ENCODE measurements around the gene ABHD16B. TPM values are rescaled to one million over a fixed set of nuclear protein-coding genes. Genes with fewer than 3 reads are reported as not detected.
A peak's percentile ranks its signal among the peaks of the same experiment; 100 is the strongest.

ABHD16B gene
- total and polyA plus RNA-seq, 2 donors (not counting 1 experiment from before 2014, with no cell fraction given): not detected

DNA sequence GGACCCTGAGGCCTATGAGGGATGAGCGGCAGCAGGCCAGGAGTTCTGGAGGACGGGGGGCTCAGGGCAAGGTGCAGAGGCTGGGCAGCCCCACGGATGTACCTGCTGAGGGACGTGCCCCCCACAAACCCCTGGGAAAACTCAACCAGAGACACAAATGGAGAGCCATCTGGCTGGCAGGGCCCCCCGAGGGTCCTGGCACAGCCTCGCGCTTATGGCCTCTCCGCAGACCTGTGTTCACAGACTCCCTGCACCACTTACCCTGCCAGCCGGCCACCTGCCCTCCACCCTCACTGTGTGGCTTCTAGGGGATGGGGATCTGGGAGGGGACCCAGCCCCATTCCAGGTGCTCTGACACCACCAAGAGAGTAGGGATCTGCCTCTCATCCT is 26.8 kb upstream of the ABHD16B start:
- TF ChIP-seq EZH2 (IDR thresholded peaks at IDR 0.05; ENCODE audit: borderline replicate concordance, insufficient read depth, low read depth, low read length, poor library complexity, severe bottlenecking): no peak
- TF ChIP-seq, protein P1, sequence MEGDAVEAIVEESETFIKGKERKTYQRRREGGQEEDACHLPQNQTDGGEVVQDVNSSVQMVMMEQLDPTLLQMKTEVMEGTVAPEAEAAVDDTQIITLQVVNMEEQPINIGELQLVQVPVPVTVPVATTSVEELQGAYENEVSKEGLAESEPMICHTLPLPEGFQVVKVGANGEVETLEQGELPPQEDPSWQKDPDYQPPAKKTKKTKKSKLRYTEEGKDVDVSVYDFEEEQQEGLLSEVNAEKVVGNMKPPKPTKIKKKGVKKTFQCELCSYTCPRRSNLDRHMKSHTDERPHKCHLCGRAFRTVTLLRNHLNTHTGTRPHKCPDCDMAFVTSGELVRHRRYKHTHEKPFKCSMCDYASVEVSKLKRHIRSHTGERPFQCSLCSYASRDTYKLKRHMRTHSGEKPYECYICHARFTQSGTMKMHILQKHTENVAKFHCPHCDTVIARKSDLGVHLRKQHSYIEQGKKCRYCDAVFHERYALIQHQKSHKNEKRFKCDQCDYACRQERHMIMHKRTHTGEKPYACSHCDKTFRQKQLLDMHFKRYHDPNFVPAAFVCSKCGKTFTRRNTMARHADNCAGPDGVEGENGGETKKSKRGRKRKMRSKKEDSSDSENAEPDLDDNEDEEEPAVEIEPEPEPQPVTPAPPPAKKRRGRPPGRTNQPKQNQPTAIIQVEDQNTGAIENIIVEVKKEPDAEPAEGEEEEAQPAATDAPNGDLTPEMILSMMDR (IDR thresholded peaks at IDR 0.05): no peak
- Mint-ChIP-seq H3K4me1 (peaks cover 7% of the 10 kb centered on the region), H3K27me3 (peaks cover 7% of the 10 kb centered on the region), H3K4me3 (no peak overlapping the region), H3K9me3 (ENCODE audit: insufficient read depth) (no peaks in the 10 kb centered on the region), H3K27ac (no peak overlapping the region)
- Histone ChIP-seq H3K4me1 (ENCODE audit: control insufficient read depth in 2 of 2, insufficient read depth in 2 of 2, low read length in 2 of 2) (peaks cover 7 to 10% of the 10 kb centered on the region in 2 donors), H3K36me3 (replicated peaks in 1 of 2; ENCODE audit: control extremely low read depth in 1 of 2, control insufficient read depth in 1 of 2, extremely low read depth in 1 of 2, insufficient read depth in 2 of 2, low read length in 1 of 2) (no peaks in the 10 kb centered on the region), H3K27ac (ENCODE audit: low read length in 2 of 2) (no peak overlapping the region), H3K9me3 (ENCODE audit: control extremely low read depth in 1 of 3, control insufficient read depth in 2 of 3, insufficient read depth in 1 of 3, low read length in 2 of 3) (no peaks in the 10 kb centered on the region), H3K27me3 (replicated peaks in 1 of 4; ENCODE audit: control extremely low read depth in 1 of 4, control insufficient read depth in 3 of 4, insufficient read depth in 4 of 4, low read length in 3 of 4) (peaks cover 0 to 14% (median 6%) of the 10 kb centered on the region in 4 experiments), H3K4me2 (replicated peaks; ENCODE audit: low read depth, low read length, poor library complexity, severe bottlenecking) (no peak overlapping the region), H4K20me1 (ENCODE audit: control insufficient read depth, insufficient read depth, low read length, poor library complexity, severe bottlenecking) (no peaks in the 10 kb centered on the region), H2AFZ (ENCODE audit: insufficient read depth, low read depth, low read length, poor library complexity, severe bottlenecking) (no peak overlapping the region), H3K4me3 (ENCODE audit: control extremely low read depth in 1 of 5, extremely low read depth in 1 of 5, insufficient read depth in 1 of 5, low read depth in 2 of 5, low read length in 4 of 5) (no peak overlapping the region), H3K9ac (ENCODE audit: low read length) (no peak overlapping the region), H3K79me2 (ENCODE audit: control insufficient read depth, insufficient read depth, low read length) (no peaks in the 10 kb centered on the region)
- WGBS (ENCODE audit: insufficient coverage): 86% methylated on average over 4 of the region's 9 CpGs
- POLR2A ChIA-PET: interaction anchor here (0.6 kb wide), 1 partner anchor 337 kb away, joined by 7 read pairs; no protein-coding TSS in a partner anchor
- CTCF ChIA-PET: no interaction called here
- intact Hi-C loops (cut with micrococcal nuclease): no loop called here
- DNase-seq: no peak
- no peak for ATAC-seq (ENCODE audit: low read depth)

DNA sequence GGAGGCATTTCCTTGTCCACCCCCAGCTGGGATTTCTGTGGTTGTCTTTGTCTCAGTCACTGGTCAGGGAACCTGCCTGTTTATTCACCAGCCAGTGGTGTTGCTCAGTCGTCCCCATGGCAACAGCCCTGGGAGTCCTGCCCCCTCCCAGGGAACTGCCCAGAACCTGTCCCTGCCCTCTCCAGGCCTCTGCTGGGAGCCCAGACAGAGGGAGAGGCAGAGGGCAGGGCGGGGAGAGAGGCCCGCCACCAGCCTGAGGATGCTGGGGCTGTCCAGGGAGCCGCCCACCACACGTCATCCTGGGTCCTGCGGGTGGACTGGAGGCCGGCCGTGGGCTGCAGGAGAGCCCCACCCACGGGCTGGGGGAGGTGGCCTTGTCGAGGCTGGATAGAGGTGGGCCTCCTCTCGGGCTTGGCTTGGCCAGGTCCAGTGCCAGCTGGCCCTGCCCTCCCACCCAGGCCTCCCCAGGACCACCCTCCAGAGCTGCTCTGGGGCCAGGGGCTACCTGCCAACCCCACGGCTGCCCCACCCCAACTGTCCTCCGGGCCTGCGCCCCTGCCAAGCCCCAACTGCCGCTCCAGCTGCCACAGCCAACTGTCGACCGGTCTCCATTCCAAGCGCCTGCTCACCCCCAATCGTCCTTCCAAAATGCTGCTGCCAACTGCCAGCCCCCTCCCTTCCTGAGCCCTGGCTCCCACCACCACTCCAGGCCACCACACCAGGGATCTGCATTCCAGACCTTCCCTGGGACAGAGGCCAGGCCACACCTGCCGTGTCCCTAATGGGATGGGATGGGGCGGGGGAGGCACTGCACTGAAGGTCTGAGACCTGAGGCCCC is 26.1 kb upstream of the ABHD16B start:
- POLR2A ChIA-PET: no interaction called here
- no peak overlapping the region for H3K9ac ChIP-seq (ENCODE audit: low read length)
- ATAC-seq (ENCODE audit: low read depth): no peak

More for the DNA sequence above, 26.1 kb upstream of the ABHD16B start:
- Histone ChIP-seq H3K9me3 (ENCODE audit: control extremely low read depth in 1 of 3, control insufficient read depth in 2 of 3, insufficient read depth in 1 of 3, low read length in 2 of 3) (no peaks in the 10 kb centered on the region), H2AFZ (ENCODE audit: insufficient read depth, low read depth, low read length, poor library complexity, severe bottlenecking) (no peak overlapping the region), H3K27ac (ENCODE audit: low read length in 2 of 2) (no peak overlapping the region), H3K4me2 (replicated peaks; ENCODE audit: low read depth, low read length, poor library complexity, severe bottlenecking) (no peak overlapping the region), H3K36me3 (replicated peaks in 1 of 2; ENCODE audit: control extremely low read depth in 1 of 2, control insufficient read depth in 1 of 2, extremely low read depth in 1 of 2, insufficient read depth in 2 of 2, low read length in 1 of 2) (no peaks in the 10 kb centered on the region), H3K79me2 (ENCODE audit: control insufficient read depth, insufficient read depth, low read length) (no peaks in the 10 kb centered on the region), H3K27me3 (replicated peaks in 1 of 4; ENCODE audit: control extremely low read depth in 1 of 4, control insufficient read depth in 3 of 4, insufficient read depth in 4 of 4, low read length in 3 of 4) (peaks cover 0 to 8% (median 0%) of the 10 kb centered on the region in 4 experiments), H4K20me1 (ENCODE audit: control insufficient read depth, insufficient read depth, low read length, poor library complexity, severe bottlenecking) (no peaks in the 10 kb centered on the region), H3K4me3 (ENCODE audit: control extremely low read depth in 1 of 5, extremely low read depth in 1 of 5, insufficient read depth in 1 of 5, low read depth in 2 of 5, low read length in 4 of 5) (no peak overlapping the region), H3K4me1 (ENCODE audit: control insufficient read depth in 2 of 2, insufficient read depth in 2 of 2, low read length in 2 of 2) (peaks cover 1 to 4% of the 10 kb centered on the region in 2 donors)
- H3K4me1 Mint-ChIP-seq: peaks cover under 1% of the 10 kb centered on the region
- TF ChIP-seq, protein P1 (IDR thresholded peaks at IDR 0.05): no peak
- no peak for TF ChIP-seq EZH2 (IDR thresholded peaks at IDR 0.05; ENCODE audit: borderline replicate concordance, insufficient read depth, low read depth, low read length, poor library complexity, severe bottlenecking)
- no peak overlapping the region for H3K4me3 Mint-ChIP-seq
- H3K9me3 Mint-ChIP-seq (ENCODE audit: insufficient read depth): no peaks in the 10 kb centered on the region
- H3K27ac Mint-ChIP-seq: no peak overlapping the region
- DNase-seq: peak; percentile 6
- CTCF ChIA-PET: no interaction called here
- peaks cover under 1% of the 10 kb centered on the region for H3K27me3 Mint-ChIP-seq
- WGBS (ENCODE audit: insufficient coverage): 92% methylated on average over 21 of the region's 21 CpGs
- intact Hi-C loops (cut with micrococcal nuclease): no loop called here
